Heart right ventricle (tissue), 16 donors: Measurements from ENCODE around the gene TKT. TPM values are rescaled to one million over a fixed set of nuclear protein-coding genes. Genes with fewer than 3 reads are reported as not detected.

ENCODE experiments used
- ATAC-seq, 8 donors: fragments of 200-7000 bp; cut with Tn5 transposase; one replicate each; pipeline ENCODE4 v1.9.1; 2020; ENCODE audit warnings: mild to moderate bottlenecking in 8 of 8, moderate library complexity in 8 of 8, moderate number of reproducible peaks in 1 of 8
- DNase-seq, 2 donors: peaks; one replicate each; pipeline ENCODE4 v3.0.0-alpha.2; 2020
- H3K27ac ChIP-seq, 10 donors: fragments of 200-600 bp; sonication (generic) in 2 of 10; one replicate each; pipeline versions ENCODE4 v1.5.0 to v1.8.0; 2020 to 2022; ENCODE audit warnings: mild to moderate bottlenecking in 3 of 10
- H3K27me3 ChIP-seq, 7 donors: fragments of 200-600 bp; one replicate each; pipeline ENCODE4 v1.8.0; 2021 to 2022; ENCODE audit warnings: mild to moderate bottlenecking in 2 of 7
- H3K36me3 ChIP-seq, 9 donors: fragments of 200-600 bp; sonication (generic) in 1 of 9; one replicate each; pipeline versions ENCODE4 v1.5.0 to v1.8.0; 2020 to 2022; ENCODE audit warnings: mild to moderate bottlenecking in 2 of 9
- H3K4me1 ChIP-seq, 9 donors: fragments of 200-600 bp; sonication (generic) in 1 of 9; one replicate each; pipeline versions ENCODE4 v1.5.0 to v1.8.0; 2020 to 2022; ENCODE audit warnings: mild to moderate bottlenecking in 4 of 9
- H3K4me3 ChIP-seq, 10 donors: fragments of 200-600 bp; sonication (generic) in 2 of 10; one replicate each; pipeline versions ENCODE4 v1.5.0 to v1.8.0; 2020 to 2022; ENCODE audit warnings: mild to moderate bottlenecking in 7 of 10, moderate library complexity in 2 of 10
- H3K9me3 ChIP-seq, 11 donors: fragments of 200-600 bp in 10 of 11; sonication (generic) in 2 of 11; one replicate each; pipeline versions ENCODE4 v1.5.0 to v1.8.0; 2013 to 2022; ENCODE audit warnings: mild to moderate bottlenecking in 2 of 11, control low read depth in 1 of 11, moderate library complexity in 1 of 11
- CTCF ChIP-seq, 9 donors: fragments of 200-600 bp; sonication (generic) in 2 of 9; IDR thresholded peaks; one replicate each; pipeline versions ENCODE4 v1.5.0 to v1.8.0; 2021 to 2022; ENCODE audit warnings: antibody characterized with exemption in 9 of 9, mild to moderate bottlenecking in 5 of 9, moderate library complexity in 1 of 9
- WGBS, 2 donors: extraction: QIAGEN DNeasy Blood & Tissue Kit; methylation state at CpG; one replicate each; pipeline ENCODE4 v1.1.7; 2013; ENCODE audit warnings: inconsistent platforms in 1 of 2; 5-methylcytosine and 5-hydroxymethylcytosine counted together
- intact Hi-C, 10 donors: fragments of 100-400 bp; cut with DNase I; formaldehyde crosslinking; loops; one replicate each; pipeline versions ENCODE4 v1.11.1 to v1.14.2; 2022
- polyA plus RNA-seq, 2 donors: library from polyadenylated mRNA; stranded (reverse); fragments of 200-250 nt; gene quantifications; one replicate each; pipeline ENCODE4 v1.2.3, GENCODE V29; 2013
- total RNA-seq, 10 donors: library from RNA; stranded (reverse); fragmentation: NEBNext Ultra II Directional in 3 of 10; extraction: Animal tissue kit (Norgen Biotek cat#: 25700) in 3 of 10; gene quantifications; one replicate each; pipeline versions ENCODE4 v1.2.1 to v1.2.4, GENCODE V29; 2021 to 2023
- donor health status: Arrhythmogenic right ventricular cardiomyopathy.
- donor health status: ischemic (EF 13 %, LVEDD 7.1; RV severe dilation, severe dysfunction).
- donor health status: healthy with polysubstance abuse.
- donor health status: DM: no; HTN: yes; CAD: no.
- donor health status: DM: no; HTN: no; CAD: no.
- donor health status: ischemic (EF 25% LVEDD 6.9; RV normal size, moderate dysfunction).
- donor health status: ischemic (EF 25% LVEDD 5.7; RV mildly dilated, moderate dysfunction).
- donor health status: healthy.
- donor health status: DM: yes; HTN: yes; CAD: no.
- donor health status: Ischemic cardiomyopathy.
- donor health status: ischemic (EF 35%, LVEDD 5.7; RV mildly dilated, moderate dysfunction).
- donor health status: nonischemic (EF 11% LVEDD 7.7; RV severe dilation, severe dysfunction).
- donor health status: DM: yes; HTN: yes; CAD: no.
- donor health status: PGD.
- donor health status: ischemic (EF 29% LVEDD 5.4; RV normal size, mild dysfunction).
- donor health status: nonischemic (EF 23%, LVEDD 6.1; RV moderate dilation, normal function).

The TKT gene
- total and polyA plus RNA-seq, 12 donors: 16.5 to 91.4 (median 31.2) TPM

GRCh38 chr3:53234841-53235232, 21.0 kb downstream of the TKT start:
- Histone ChIP-seq H3K27ac (peak overlapping the region in 1 of 10 donors; percentile 9), H3K4me3 (no peak overlapping the region), H3K9me3 (no peaks in the 10 kb centered on the region), H3K4me1 (peaks cover 7 to 58% (median 14%) of the 10 kb centered on the region in 9 donors), H3K27me3 (no peaks in the 10 kb centered on the region), H3K36me3 (peaks cover 3 to 98% (median 54%) of the 10 kb centered on the region in 9 donors)
- no peak for TF ChIP-seq CTCF (IDR thresholded peaks at IDR 0.05)
- no peak for DNase-seq
- intact Hi-C loops: no loop called here
- no peak for ATAC-seq
- 94 to 96% methylated on average over 10 of the region's 10 CpGs for WGBS, 2 donors

DNA sequence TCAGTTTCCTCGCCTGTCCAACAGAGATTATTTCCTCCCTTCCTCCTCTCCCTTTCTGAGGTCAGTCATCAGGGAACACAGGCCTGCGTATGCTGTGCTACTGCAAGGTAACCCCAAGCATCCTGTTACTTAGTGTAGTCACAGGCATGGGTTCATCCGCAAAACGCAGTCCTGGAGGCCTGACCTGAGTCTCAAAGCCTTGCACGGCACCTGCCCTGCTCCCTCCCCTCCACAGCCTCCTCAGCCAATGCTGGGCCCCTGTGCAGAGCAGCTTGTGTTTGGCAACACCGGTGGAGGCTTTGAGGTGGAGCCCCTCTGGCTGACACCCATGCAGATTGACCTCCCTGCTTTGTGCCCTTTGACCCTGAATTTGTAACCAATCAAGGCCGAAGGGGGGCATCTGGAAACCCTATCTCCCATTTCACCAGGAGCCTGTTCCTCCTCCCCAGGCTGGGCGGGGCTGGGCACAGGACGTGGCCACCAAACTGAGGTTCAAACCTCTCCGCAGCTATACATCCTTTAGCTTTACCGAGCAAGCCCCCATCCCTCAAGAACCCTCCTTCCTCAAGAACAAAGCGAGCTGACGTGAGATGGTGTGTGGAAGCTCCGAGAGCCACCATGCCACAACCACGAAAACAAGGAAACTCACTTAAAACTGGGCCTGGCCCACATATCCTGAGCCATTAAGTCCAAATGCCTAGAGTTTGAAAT, 21.5 kb downstream of the TKT start:
- Histone ChIP-seq H3K9me3 (no peaks in the 10 kb centered on the region), H3K27ac (peak overlapping the region in 2 of 10 donors; percentile 9 to 53), H3K27me3 (no peaks in the 10 kb centered on the region), H3K36me3 (peaks cover 3 to 98% (median 59%) of the 10 kb centered on the region in 9 donors), H3K4me1 (peaks cover 7 to 52% (median 14%) of the 10 kb centered on the region in 9 donors), H3K4me3 (no peak overlapping the region)
- ATAC-seq (no peak), DNase-seq (no peak)
- intact Hi-C loops: no loop called here
- WGBS, 2 donors: 83 to 89% methylated on average over 15 of the region's 15 CpGs
- no peak for TF ChIP-seq CTCF (IDR thresholded peaks at IDR 0.05)

DNA sequence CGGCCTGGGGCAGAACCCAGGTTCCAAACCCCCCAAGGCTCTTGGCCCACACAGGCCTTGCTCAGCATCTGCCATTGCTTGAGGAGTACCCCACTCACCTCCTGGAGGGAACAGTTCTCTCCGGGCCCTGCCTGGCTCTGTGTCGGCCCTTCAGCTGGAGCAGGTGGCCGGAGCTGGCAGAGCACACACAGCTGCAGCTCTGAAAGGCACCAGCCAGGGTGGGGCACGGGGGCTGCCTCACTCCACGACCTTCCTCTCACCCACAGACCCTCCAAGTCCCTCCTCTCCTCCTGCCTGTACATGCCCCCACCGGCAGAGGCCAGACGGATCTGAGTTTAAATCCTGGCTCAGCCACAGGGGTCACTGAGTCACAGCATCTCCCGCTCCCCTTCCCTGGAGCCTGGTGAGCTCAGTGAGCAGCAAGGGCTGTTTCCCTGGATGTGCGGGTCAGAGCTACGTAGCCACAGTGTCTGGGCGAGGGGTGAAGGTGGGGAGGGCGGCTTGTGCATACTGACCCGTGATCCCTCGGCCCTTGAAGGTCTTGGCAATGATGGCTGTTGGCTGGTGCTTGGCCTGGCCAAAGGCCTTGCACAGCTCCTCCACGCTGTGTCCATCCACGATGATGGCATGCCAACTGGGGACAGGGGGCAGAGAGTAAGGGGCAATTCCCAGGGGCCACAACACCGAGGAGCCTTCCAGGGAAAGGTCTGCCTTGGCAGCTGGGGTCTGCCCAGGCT, 23.0 kb downstream of the TKT start:
- Histone ChIP-seq H3K36me3 (peaks cover 10 to 98% (median 69%) of the 10 kb centered on the region in 9 donors), H3K27me3 (no peaks in the 10 kb centered on the region), H3K27ac (peak overlapping the region in 2 of 10 donors; percentile 16 to 53), H3K9me3 (no peaks in the 10 kb centered on the region), H3K4me3 (no peak overlapping the region), H3K4me1 (peaks cover 7 to 38% (median 12%) of the 10 kb centered on the region in 9 donors)
- ATAC-seq (peak in 1 of 8 donors; percentile 14), DNase-seq (no peak)
- no peak for TF ChIP-seq CTCF (IDR thresholded peaks at IDR 0.05)
- intact Hi-C loops: no loop called here
- WGBS, 2 donors: 78 to 84% methylated on average over 17 to 18 of the region's 18 CpGs

- peak in 4 of 9 donors; percentile 5 to 24 (median 13) for TF ChIP-seq CTCF (IDR thresholded peaks at IDR 0.05)
- Histone ChIP-seq H3K36me3 (peaks cover 10 to 100% (median 74%) of the 10 kb centered on the region in 9 donors), H3K4me3 (no peak overlapping the region), H3K4me1 (peaks cover 7 to 30% (median 12%) of the 10 kb centered on the region in 9 donors), H3K9me3 (no peaks in the 10 kb centered on the region), H3K27me3 (no peaks in the 10 kb centered on the region), H3K27ac (peak overlapping the region in 1 of 10 donors; percentile 53)
- ATAC-seq (no peak), DNase-seq (no peak)
- WGBS, 2 donors: 87 to 89% methylated on average over 13 of the region's 13 CpGs
- intact Hi-C loops: no loop called here
Measured at GRCh38 chr3:53231532-53232511, 24.0 kb downstream of the TKT start.
